SIG-M5 (cell line): Measurements from ENCODE around the gene INHBA.
A peak's percentile ranks its signal among the peaks of the same experiment; 100 is the strongest.

Source experiments
- DNase-seq: peaks from one replicate; lab custom pipeline; 2025; lab: John Stamatoyannopoulos, UW

INHBA gene

GRCh38 chr7:41702635-41703371 is at the start of gene INHBA:
INHBA (minus strand) TSS chr7:41703090; CDS start chr7:41700374, 2,716 bp downstream.
- no peak for DNase-seq

GRCh38 chr7:41752615-41753014 is 49.7 kb upstream of the INHBA start:
- DNase-seq, result no peak

GRCh38 chr7:41750661-41751540 is 48.0 kb upstream of the INHBA start:
- no peak for DNase-seq

- no peak for DNase-seq
These were observed 45.1 kb upstream of the INHBA start for GRCh38 chr7:41747961-41748360.

- DNase-seq, result no peak
These were observed 42.6 kb upstream of the INHBA start for GRCh38 chr7:41745451-41745850.

- DNase-seq, result no peak
These were observed 41.3 kb upstream of the INHBA start for GRCh38 chr7:41744161-41744560.

- DNase-seq, result no peak
These were observed 39.6 kb upstream of the INHBA start for GRCh38 chr7:41742401-41743020.

GRCh38 chr7:41738806-41739205 is 35.9 kb upstream of the INHBA start:
- DNase-seq, result no peak

GRCh38 chr7:41738336-41738735 is 35.4 kb upstream of the INHBA start:
- DNase-seq, result no peak

GRCh38 chr7:41735206-41735605 is 32.3 kb upstream of the INHBA start:
- no peak for DNase-seq

- no peak for DNase-seq
These were observed 30.0 kb upstream of the INHBA start for GRCh38 chr7:41732843-41733306.

GRCh38 chr7:41732436-41732785 is 29.5 kb upstream of the INHBA start:
- no peak for DNase-seq

- peak; percentile 5 for DNase-seq
These were observed 28.9 kb upstream of the INHBA start for GRCh38 chr7:41731493-41732435.

- no peak for DNase-seq
These were observed 27.8 kb upstream of the INHBA start for GRCh38 chr7:41730668-41731067.

- no peak for DNase-seq
These were observed 27.3 kb upstream of the INHBA start for GRCh38 chr7:41730161-41730560.

GRCh38 chr7:41729059-41729458 is 26.2 kb upstream of the INHBA start:
- no peak for DNase-seq

- no peak for DNase-seq
These were observed 22.1 kb upstream of the INHBA start for GRCh38 chr7:41725013-41725412.

- DNase-seq, result no peak
These were observed 18.0 kb upstream of the INHBA start for GRCh38 chr7:41720886-41721285.

- DNase-seq, result no peak
These were observed 17.2 kb upstream of the INHBA start for GRCh38 chr7:41720046-41720445.

- DNase-seq, result no peak
These were observed 13.8 kb upstream of the INHBA start for GRCh38 chr7:41716691-41717090.

- DNase-seq, result no peak
These were observed 12.1 kb upstream of the INHBA start for GRCh38 chr7:41715000-41715399.
